ENCODE results near the gene CNTNAP2. TPM values are rescaled to one million over a fixed set of nuclear protein-coding genes. Genes with fewer than 3 reads are reported as not detected.

CNTNAP2 gene
- total and polyA plus RNA-seq, 2 of the 8 experiments (the other 6 are each of a cell fraction or from before 2014, with no cell fraction given): 27.9 to 71.0 TPM

GRCh38 chr7:147607157-147607800 is 1490.7 kb downstream of the CNTNAP2 start (continued):
- TF ChIP-seq SIRT6 (IDR thresholded peaks at IDR 0.05; ENCODE audit: low read length) (no peak), SRF (IDR thresholded peaks at IDR 0.05; ENCODE audit: low read depth, low read length) (no peak), SP1 (IDR thresholded peaks at IDR 0.05; ENCODE audit: low read depth, low read length) (peak; percentile 73), JUND (IDR thresholded peaks at IDR 0.05; ENCODE audit: low read length) (no peak), USF2 (IDR thresholded peaks at IDR 0.05; ENCODE audit: low read length) (no peak), CEBPB (IDR thresholded peaks at IDR 0.05; ENCODE audit: low read depth, low read length) (no peak), KDM5A (IDR thresholded peaks at IDR 0.05; ENCODE audit: low read length) (no peak), ZNF274 (IDR thresholded peaks at IDR 0.05; ENCODE audit: borderline replicate concordance, extremely low read depth, low read length) (no peak), BACH1 (IDR thresholded peaks at IDR 0.05; ENCODE audit: low read length) (no peak), CTCF (IDR thresholded peaks at IDR 0.05; ENCODE audit: control extremely low read depth in 1 of 3, insufficient read depth in 1 of 3, low read depth in 1 of 3, low read length in 3 of 3) (no peak), SP2 (IDR thresholded peaks at IDR 0.05; ENCODE audit: low read length) (no peak), EP300 (IDR thresholded peaks at IDR 0.05; ENCODE audit: borderline replicate concordance in 1 of 2, low read depth in 2 of 2, low read length in 2 of 2) (no peak; a peak in 1 of 3 replicates), GTF2F1 (IDR thresholded peaks at IDR 0.05; ENCODE audit: borderline replicate concordance, low read depth, low read length) (no peak), CBX8 (IDR thresholded peaks at IDR 0.05; ENCODE audit: borderline replicate concordance, low read depth, low read length) (no peak), RXRA (IDR thresholded peaks at IDR 0.05; ENCODE audit: insufficient read depth, low read depth, low read length) (0 out of 2 replicates have a peak, but pooled peaks have one; percentile 17), SUZ12 (IDR thresholded peaks at IDR 0.05; ENCODE audit: low read length) (no peak), MAFK (IDR thresholded peaks at IDR 0.05; ENCODE audit: low read depth, low read length) (no peak), TAF7 (optimal IDR thresholded peaks at IDR 0.05; ENCODE audit: borderline replicate concordance, low read depth, low read length) (no peak), GABPA (IDR thresholded peaks at IDR 0.05; ENCODE audit: borderline replicate concordance, insufficient read depth, low read length) (no peak), EGR1 (IDR thresholded peaks at IDR 0.05; ENCODE audit: borderline replicate concordance, low read depth, low read length) (peak; percentile 7; the same call in 1 of the 2 replicates), NANOG (IDR thresholded peaks at IDR 0.05; ENCODE audit: insufficient read depth, low read depth, low read length, poor library complexity, severe bottlenecking) (peak; percentile 74), CHD2 (IDR thresholded peaks at IDR 0.05; ENCODE audit: low read length) (no peak)
